Liver (tissue), 9 donors: ENCODE results near the gene CAGE1. TPM values are rescaled to one million over a fixed set of nuclear protein-coding genes. Genes with fewer than 3 reads are reported as not detected.

ENCODE experiments used
- DNase-seq: peaks from one replicate; pipeline ENCODE4 v3.0.0-alpha.2; 2017; ENCODE audit warnings: low spot score
- H3K27ac ChIP-seq, 2 donors: one replicate each; pipeline ENCODE4 v1.7.0; 2013; ENCODE audit warnings: inconsistent platforms in 2 of 2, low read length in 2 of 2, control low read depth in 1 of 2, low read depth in 1 of 2, mild to moderate bottlenecking in 1 of 2
- H3K27me3 ChIP-seq, 4 donors: one replicate each; pipeline versions ENCODE4 v1.6.1 to v1.7.0; 2013; ENCODE audit warnings: low read length in 3 of 4, inconsistent platforms in 1 of 4, mild to moderate bottlenecking in 1 of 4, moderate library complexity in 1 of 4; ENCODE audit not compliant: control insufficient read depth in 4 of 4, insufficient read depth in 4 of 4
- H3K36me3 ChIP-seq, 4 donors: one replicate each; pipeline versions ENCODE4 v1.6.1 to v1.7.0; 2013; ENCODE audit warnings: low read length in 3 of 4, mild to moderate bottlenecking in 3 of 4, low read depth in 1 of 4, moderate library complexity in 1 of 4; ENCODE audit not compliant: control insufficient read depth in 4 of 4, insufficient read depth in 3 of 4
- H3K4me1 ChIP-seq, 4 donors: one replicate each; pipeline versions ENCODE4 v1.6.1 to v1.7.0; 2013; ENCODE audit warnings: low read length in 3 of 4, mild to moderate bottlenecking in 3 of 4, moderate library complexity in 1 of 4; ENCODE audit not compliant: control insufficient read depth in 4 of 4, insufficient read depth in 4 of 4
- H3K4me3 ChIP-seq, 3 donors: one replicate each; pipeline versions ENCODE4 v1.6.1 to v1.7.0; 2013; ENCODE audit warnings: low read length in 3 of 3, control low read depth in 1 of 3, low read depth in 1 of 3, mild to moderate bottlenecking in 1 of 3
- H3K9ac ChIP-seq, 2 donors: one replicate each; pipeline ENCODE4 v1.7.0; 2013; ENCODE audit warnings: low read length in 2 of 2, mild to moderate bottlenecking in 2 of 2, moderate library complexity in 2 of 2, control low read depth in 1 of 2, low read depth in 1 of 2
- H3K9me3 ChIP-seq, 4 donors: one replicate each; pipeline versions ENCODE4 v1.6.1 to v1.7.0; 2013; ENCODE audit warnings: low read length in 3 of 4; ENCODE audit not compliant: control insufficient read depth in 4 of 4
- FOXA1 ChIP-seq: IDR thresholded peaks from 2 replicates; pipeline ENCODE4 v1.6.1; 2016; ENCODE audit warnings: antibody characterized with exemption
- FOXA2 ChIP-seq: IDR thresholded peaks from 2 replicates; pipeline ENCODE4 v1.6.1; 2016; ENCODE audit warnings: antibody characterized with exemption
- HNF4G ChIP-seq: IDR thresholded peaks from 2 replicates; pipeline ENCODE4 v1.6.1; 2016; ENCODE audit warnings: antibody characterized with exemption
- JUND ChIP-seq, 2 donors: IDR thresholded peaks; 2 replicates each; pipeline ENCODE4 v1.6.1; 2016; ENCODE audit warnings: antibody characterized with exemption in 2 of 2
- NR2F2 ChIP-seq: IDR thresholded peaks from 2 replicates; pipeline ENCODE4 v1.6.1; 2016; ENCODE audit warnings: antibody characterized with exemption
- RAD21 ChIP-seq, 2 donors: IDR thresholded peaks; 2 replicates each; pipeline ENCODE4 v1.6.1; 2016; ENCODE audit warnings: antibody characterized with exemption in 2 of 2, mild to moderate bottlenecking in 2 of 2
- RXRA ChIP-seq, 2 donors: IDR thresholded peaks; 2 replicates each; pipeline ENCODE4 v1.6.1; 2017 to 2018; ENCODE audit warnings: antibody characterized with exemption in 2 of 2, mild to moderate bottlenecking in 1 of 2
- TAF1 ChIP-seq: conservative IDR thresholded peaks from 2 replicates; pipeline ENCODE4 v1.6.1; 2016; ENCODE audit warnings: antibody characterized with exemption, mild to moderate bottlenecking
- YY1 ChIP-seq: IDR thresholded peaks from 2 replicates; pipeline ENCODE4 v1.6.1; 2016; ENCODE audit warnings: antibody characterized with exemption, mild to moderate bottlenecking
- WGBS: extraction: QIAGEN DNeasy Blood & Tissue Kit; methylation state at CpG from one replicate; pipeline ENCODE4 v1.1.7; 2013; 5-methylcytosine and 5-hydroxymethylcytosine counted together
- polyA plus RNA-seq, 2 donors: library from polyadenylated mRNA; stranded (reverse) in 1 of 2; unstranded in 1 of 2; fragments of 200-250 nt in 1 of 2; fragments of >200 nt in 1 of 2; fragmentation: Nextera tagmentation in 1 of 2; extraction: Ambion mirVana in 1 of 2; gene quantifications; one replicate each; pipeline versions ENCODE4 v1.2.1 to v1.2.3, GENCODE V29; 2013 to 2015
- total RNA-seq, 2 donors: library from RNA; depleted of rRNA; stranded (reverse); fragments of >200 nt; gene quantifications; one replicate each; pipeline ENCODE4 v1.2.3, GENCODE V29; 2014
- TF ChIP-seq, protein P1 (sequence below): IDR thresholded peaks from 2 replicates; pipeline ENCODE4 v1.6.1; 2016; ENCODE audit warnings: antibody characterized with exemption
- TF ChIP-seq, protein P2 (sequence below): fragments of 150-350 bp; IDR thresholded peaks from 2 replicates; pipeline ENCODE4 v1.5.1; 2017; ENCODE audit warnings: improper control_type of control experiment, low read depth, low read length; ENCODE audit not compliant: missing input control
- TF ChIP-seq, protein P3 (sequence below): IDR thresholded peaks from 2 replicates; pipeline ENCODE4 v1.6.1; 2016; ENCODE audit warnings: antibody characterized with exemption
- TF ChIP-seq, protein P4 (sequence below): IDR thresholded peaks from 2 replicates; pipeline ENCODE4 v1.6.1; 2016; ENCODE audit warnings: antibody characterized with exemption
- donor health status: healthy.
- donor health status: healthy.
- donor health status: healthy.
- donor health status: healthy.
- donor health status: healthy.

The CAGE1 gene
- total and polyA plus RNA-seq, 4 donors = 0.08 TPM; not detected in 3

DNA sequence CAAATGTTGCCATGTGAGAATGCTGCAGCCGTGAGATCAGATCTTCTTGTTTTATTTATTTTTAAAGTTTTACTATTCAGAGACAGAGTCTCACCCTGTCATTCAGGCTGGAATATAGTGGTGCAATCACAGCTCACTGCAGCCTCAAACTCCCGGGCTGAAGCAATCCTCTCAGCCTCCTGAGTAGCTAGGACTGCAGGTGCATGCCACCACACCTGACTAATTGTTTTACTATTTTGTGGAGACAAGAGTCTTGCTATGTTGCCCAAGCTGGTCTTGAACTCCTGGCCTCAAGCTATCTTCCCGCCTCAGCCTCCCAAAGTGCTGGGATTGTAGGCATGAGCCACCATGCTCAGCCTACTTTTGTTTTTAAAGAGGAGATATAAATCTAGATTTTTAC, 54.0 kb downstream of the CAGE1 start:
- Histone ChIP-seq H3K27me3 (no peaks in the 10 kb centered on the region), H3K4me3 (no peak overlapping the region), H3K36me3 (no peaks in the 10 kb centered on the region), H3K27ac (no peak overlapping the region), H3K4me1 (no peaks in the 10 kb centered on the region), H3K9ac (no peak overlapping the region), H3K9me3 (no peaks in the 10 kb centered on the region)
- DNase-seq = no peak
- TF ChIP-seq, protein P1, sequence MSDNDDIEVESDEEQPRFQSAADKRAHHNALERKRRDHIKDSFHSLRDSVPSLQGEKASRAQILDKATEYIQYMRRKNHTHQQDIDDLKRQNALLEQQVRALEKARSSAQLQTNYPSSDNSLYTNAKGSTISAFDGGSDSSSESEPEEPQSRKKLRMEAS = no peak
- TF ChIP-seq, protein P2, sequence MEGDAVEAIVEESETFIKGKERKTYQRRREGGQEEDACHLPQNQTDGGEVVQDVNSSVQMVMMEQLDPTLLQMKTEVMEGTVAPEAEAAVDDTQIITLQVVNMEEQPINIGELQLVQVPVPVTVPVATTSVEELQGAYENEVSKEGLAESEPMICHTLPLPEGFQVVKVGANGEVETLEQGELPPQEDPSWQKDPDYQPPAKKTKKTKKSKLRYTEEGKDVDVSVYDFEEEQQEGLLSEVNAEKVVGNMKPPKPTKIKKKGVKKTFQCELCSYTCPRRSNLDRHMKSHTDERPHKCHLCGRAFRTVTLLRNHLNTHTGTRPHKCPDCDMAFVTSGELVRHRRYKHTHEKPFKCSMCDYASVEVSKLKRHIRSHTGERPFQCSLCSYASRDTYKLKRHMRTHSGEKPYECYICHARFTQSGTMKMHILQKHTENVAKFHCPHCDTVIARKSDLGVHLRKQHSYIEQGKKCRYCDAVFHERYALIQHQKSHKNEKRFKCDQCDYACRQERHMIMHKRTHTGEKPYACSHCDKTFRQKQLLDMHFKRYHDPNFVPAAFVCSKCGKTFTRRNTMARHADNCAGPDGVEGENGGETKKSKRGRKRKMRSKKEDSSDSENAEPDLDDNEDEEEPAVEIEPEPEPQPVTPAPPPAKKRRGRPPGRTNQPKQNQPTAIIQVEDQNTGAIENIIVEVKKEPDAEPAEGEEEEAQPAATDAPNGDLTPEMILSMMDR = no peak
- TF ChIP-seq NR2F2 (no peak), FOXA2 (no peak), JUND (IDR thresholded peaks at IDR 0.05) (no peak)
- 90% methylated on average over 3 of the region's 3 CpGs for WGBS

DNA sequence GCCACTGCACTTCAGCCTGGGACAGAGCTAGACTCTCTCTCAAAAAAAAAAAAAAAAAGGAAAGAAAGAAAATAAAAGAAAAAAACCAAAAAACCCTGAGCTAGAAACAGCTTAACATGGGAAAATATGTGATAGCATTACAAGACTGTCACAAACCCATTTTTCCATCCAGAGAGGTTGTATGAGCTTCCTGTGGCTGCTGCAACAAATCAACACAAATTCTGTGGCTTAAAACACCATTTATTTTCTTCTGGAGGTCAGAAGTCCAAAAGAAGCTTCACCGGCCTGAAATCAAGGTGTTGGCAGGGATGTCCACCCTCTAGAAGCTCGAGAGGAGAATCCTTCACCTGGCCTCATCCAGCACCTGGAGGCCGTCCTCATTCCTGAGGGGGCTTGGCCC, 54.9 kb downstream of the CAGE1 start:
- Histone ChIP-seq H3K27me3 (no peaks in the 10 kb centered on the region), H3K4me1 (no peaks in the 10 kb centered on the region), H3K9me3 (no peaks in the 10 kb centered on the region), H3K4me3 (no peak overlapping the region), H3K27ac (no peak overlapping the region), H3K36me3 (no peaks in the 10 kb centered on the region), H3K9ac (no peak overlapping the region)
- no peak for DNase-seq
- WGBS = 91% methylated on average over 3 of the region's 3 CpGs
- TF ChIP-seq, protein P3, sequence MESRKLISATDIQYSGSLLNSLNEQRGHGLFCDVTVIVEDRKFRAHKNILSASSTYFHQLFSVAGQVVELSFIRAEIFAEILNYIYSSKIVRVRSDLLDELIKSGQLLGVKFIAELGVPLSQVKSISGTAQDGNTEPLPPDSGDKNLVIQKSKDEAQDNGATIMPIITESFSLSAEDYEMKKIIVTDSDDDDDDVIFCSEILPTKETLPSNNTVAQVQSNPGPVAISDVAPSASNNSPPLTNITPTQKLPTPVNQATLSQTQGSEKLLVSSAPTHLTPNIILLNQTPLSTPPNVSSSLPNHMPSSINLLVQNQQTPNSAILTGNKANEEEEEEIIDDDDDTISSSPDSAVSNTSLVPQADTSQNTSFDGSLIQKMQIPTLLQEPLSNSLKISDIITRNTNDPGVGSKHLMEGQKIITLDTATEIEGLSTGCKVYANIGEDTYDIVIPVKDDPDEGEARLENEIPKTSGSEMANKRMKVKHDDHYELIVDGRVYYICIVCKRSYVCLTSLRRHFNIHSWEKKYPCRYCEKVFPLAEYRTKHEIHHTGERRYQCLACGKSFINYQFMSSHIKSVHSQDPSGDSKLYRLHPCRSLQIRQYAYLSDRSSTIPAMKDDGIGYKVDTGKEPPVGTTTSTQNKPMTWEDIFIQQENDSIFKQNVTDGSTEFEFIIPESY = no peak
- no peak for TF ChIP-seq YY1
- no peak for TF ChIP-seq FOXA2
- no peak for TF ChIP-seq NR2F2
- no peak for TF ChIP-seq FOXA1
- TF ChIP-seq HNF4G = no peak
- TF ChIP-seq, protein P4, sequence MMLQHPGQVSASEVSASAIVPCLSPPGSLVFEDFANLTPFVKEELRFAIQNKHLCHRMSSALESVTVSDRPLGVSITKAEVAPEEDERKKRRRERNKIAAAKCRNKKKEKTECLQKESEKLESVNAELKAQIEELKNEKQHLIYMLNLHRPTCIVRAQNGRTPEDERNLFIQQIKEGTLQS = no peak
- TF ChIP-seq, protein P2 = no peak

DNA sequence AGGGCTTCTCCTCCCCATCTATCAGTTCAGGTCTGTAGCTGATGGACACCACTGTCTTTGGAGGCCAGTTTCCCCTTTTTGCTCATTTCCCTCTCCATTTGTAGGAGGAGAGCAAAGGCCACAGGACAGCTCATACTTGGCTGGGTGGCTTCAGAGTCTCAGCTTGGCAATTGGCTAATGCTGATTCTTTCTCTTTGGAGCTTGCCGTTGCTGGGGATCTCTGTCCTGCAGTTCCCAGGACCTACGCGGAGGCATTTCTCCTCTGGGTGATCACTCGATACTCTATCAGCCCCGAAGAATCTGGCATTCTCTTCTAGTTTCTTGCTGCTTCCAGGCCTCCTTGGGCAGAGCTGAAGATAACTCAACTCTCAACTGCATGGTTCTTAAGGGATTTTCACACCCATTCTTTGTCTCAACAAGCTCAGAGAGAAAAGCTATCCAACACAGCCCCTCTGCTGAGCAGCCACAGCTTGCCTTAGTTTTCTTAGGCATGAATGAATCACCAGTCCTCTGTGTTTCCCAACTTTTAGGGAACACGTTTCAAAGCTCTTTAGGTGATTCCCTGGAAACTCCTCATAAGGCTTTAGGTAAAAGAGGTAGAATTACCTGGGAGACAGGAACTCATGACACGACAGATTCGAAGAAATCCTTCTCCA, 57.3 kb downstream of the CAGE1 start:
- no peak overlapping the region for H3K27ac ChIP-seq
- no peak for DNase-seq
- H3K4me1 ChIP-seq = no peaks in the 10 kb centered on the region
- H3K9ac ChIP-seq = no peak overlapping the region
- H3K4me3 ChIP-seq = no peak overlapping the region
- no peaks in the 10 kb centered on the region for H3K36me3 ChIP-seq
- H3K9me3 ChIP-seq = no peaks in the 10 kb centered on the region
- no peaks in the 10 kb centered on the region for H3K27me3 ChIP-seq
- 73% methylated on average over 8 of the region's 8 CpGs for WGBS
- TF ChIP-seq RAD21 (IDR thresholded peaks at IDR 0.05) (no peak), NR2F2 (no peak), TAF1 (no peak), RXRA (IDR thresholded peaks at IDR 0.05) (no peak), HNF4G (no peak)
- TF ChIP-seq, protein P1 = no peak
- TF ChIP-seq, protein P4 = no peak
- TF ChIP-seq, protein P3 = no peak
